Measurements from ENCODE around the gene SYP.

DNA sequence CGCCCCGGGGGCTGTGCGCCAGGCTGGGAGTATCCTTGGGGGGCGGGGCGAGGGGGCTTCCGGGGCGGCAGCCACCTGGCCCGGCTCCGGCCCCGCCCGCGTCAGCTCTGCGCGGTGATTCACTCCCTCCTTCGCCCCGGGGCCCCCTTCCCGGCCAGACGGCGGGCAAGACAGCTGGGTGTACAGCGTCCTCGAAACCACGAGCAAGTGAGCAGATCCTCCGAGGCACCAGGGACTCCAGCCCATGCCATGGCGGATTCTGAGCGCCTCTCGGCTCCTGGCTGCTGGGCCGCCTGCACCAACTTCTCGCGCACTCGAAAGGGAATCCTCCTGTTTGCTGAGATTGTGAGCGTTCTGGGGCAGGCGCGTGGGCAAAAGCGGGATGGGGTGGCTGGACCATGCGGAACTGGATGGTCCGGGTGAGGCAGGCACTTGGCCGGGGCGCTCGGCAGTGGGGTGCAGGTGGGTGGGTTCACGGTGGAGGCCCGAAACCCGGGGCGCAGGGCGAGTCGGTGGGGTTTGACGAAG lies 28.2 kb downstream of the SYP start, which contains the start of gene PLP2:
- TF ChIP-seq, protein P1, sequence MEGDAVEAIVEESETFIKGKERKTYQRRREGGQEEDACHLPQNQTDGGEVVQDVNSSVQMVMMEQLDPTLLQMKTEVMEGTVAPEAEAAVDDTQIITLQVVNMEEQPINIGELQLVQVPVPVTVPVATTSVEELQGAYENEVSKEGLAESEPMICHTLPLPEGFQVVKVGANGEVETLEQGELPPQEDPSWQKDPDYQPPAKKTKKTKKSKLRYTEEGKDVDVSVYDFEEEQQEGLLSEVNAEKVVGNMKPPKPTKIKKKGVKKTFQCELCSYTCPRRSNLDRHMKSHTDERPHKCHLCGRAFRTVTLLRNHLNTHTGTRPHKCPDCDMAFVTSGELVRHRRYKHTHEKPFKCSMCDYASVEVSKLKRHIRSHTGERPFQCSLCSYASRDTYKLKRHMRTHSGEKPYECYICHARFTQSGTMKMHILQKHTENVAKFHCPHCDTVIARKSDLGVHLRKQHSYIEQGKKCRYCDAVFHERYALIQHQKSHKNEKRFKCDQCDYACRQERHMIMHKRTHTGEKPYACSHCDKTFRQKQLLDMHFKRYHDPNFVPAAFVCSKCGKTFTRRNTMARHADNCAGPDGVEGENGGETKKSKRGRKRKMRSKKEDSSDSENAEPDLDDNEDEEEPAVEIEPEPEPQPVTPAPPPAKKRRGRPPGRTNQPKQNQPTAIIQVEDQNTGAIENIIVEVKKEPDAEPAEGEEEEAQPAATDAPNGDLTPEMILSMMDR (IDR thresholded peaks at IDR 0.05): no peak
- TF ChIP-seq POLR2A (IDR thresholded peaks at IDR 0.05): no peak

All from testis (tissue), 2 donors.